SK-N-SH treated with all-trans-retinoic acid at 6 μM for 48 hours (cell line): ENCODE data around the gene PPP4R4.

ENCODE experiments used
- ATAC-seq: fragments of 200-7000 bp; cut with Tn5 transposase; 3 replicates; pipeline ENCODE4 v1.9.1; 2020; ENCODE audit warnings: mild to moderate bottlenecking, moderate library complexity
- ARNTL ChIP-seq: fragments of 450-650 bp; formaldehyde crosslinking; IDR thresholded peaks from 2 replicates; pipeline ENCODE4 v1.5.0; 2020; ENCODE audit warnings: low read depth, mild to moderate bottlenecking, moderate library complexity, borderline replicate concordance
- BACH2 ChIP-seq: fragments of 250-450 bp; sonication (Bioruptor Pico); IDR thresholded peaks from 2 replicates; pipeline ENCODE4 v1.9.0; 2021; ENCODE audit warnings: mild to moderate bottlenecking, borderline replicate concordance
- CREB5 ChIP-seq: fragments of 250-450 bp; sonication (Bioruptor Pico); IDR thresholded peaks from 2 replicates; pipeline ENCODE4 v1.5.1; 2020; ENCODE audit warnings: low read depth, mild to moderate bottlenecking, moderate library complexity
- CSDC2 ChIP-seq: fragments of 250-450 bp; sonication (Bioruptor Pico); IDR thresholded peaks from 2 replicates; pipeline ENCODE4 v1.5.0; 2020; ENCODE audit warnings: mild to moderate bottlenecking, moderate library complexity
- CSRNP3 ChIP-seq: fragments of 250-450 bp; sonication (Bioruptor Pico); IDR thresholded peaks from 2 replicates; pipeline ENCODE4 v1.5.1; 2021; ENCODE audit warnings: mild to moderate bottlenecking, moderate library complexity
- ESRRG ChIP-seq: fragments of 250-450 bp; sonication (Bioruptor Pico); IDR thresholded peaks from 2 replicates; pipeline ENCODE4 v1.6.1; 2021; ENCODE audit warnings: mild to moderate bottlenecking
- ISL1 ChIP-seq: fragments of 250-450 bp; sonication (Bioruptor Pico); IDR thresholded peaks from 2 replicates; pipeline ENCODE4 v2.1.2; 2022; ENCODE audit warnings: mild to moderate bottlenecking, moderate library complexity
- OSR1 ChIP-seq: fragments of 250-450 bp; sonication (Bioruptor Pico); IDR thresholded peaks from 2 replicates; pipeline ENCODE4 v1.8.0; 2022; ENCODE audit warnings: moderate library complexity, mild to moderate bottlenecking, inconsistent platforms
- PATZ1 ChIP-seq: fragments of 250-450 bp; sonication (Bioruptor Pico); IDR thresholded peaks from 2 replicates; pipeline ENCODE4 v1.8.0; 2020; ENCODE audit warnings: mild to moderate bottlenecking, moderate library complexity, borderline replicate concordance
- POU6F1 ChIP-seq: fragments of 250-450 bp; sonication (Bioruptor Pico); IDR thresholded peaks from 2 replicates; pipeline ENCODE4 v1.8.0; 2021; ENCODE audit warnings: low read depth, mild to moderate bottlenecking, moderate library complexity, borderline replicate concordance
- RARB ChIP-seq: fragments of 250-450 bp; sonication (Bioruptor Pico); IDR thresholded peaks from 2 replicates; pipeline ENCODE4 v1.8.0; 2021; ENCODE audit warnings: mild to moderate bottlenecking, moderate library complexity
- SNAI2 ChIP-seq: fragments of 250-450 bp; sonication (Bioruptor Pico); IDR thresholded peaks from 2 replicates; pipeline ENCODE4 v1.5.0; 2020; ENCODE audit warnings: mild to moderate bottlenecking, moderate library complexity
- TCF4 ChIP-seq: fragments of 250-450 bp; sonication (Bioruptor Pico); IDR thresholded peaks from 2 replicates; pipeline ENCODE4 v1.8.0; 2021; ENCODE audit warnings: mild to moderate bottlenecking, moderate library complexity, borderline replicate concordance
- TOX ChIP-seq: fragments of 250-450 bp; sonication (Bioruptor Pico); IDR thresholded peaks from 2 replicates; pipeline ENCODE4 v1.8.0; 2021; ENCODE audit warnings: mild to moderate bottlenecking, moderate library complexity, borderline replicate concordance
- ZFP3 ChIP-seq: fragments of 250-450 bp; sonication (Bioruptor Pico); IDR thresholded peaks from 2 replicates; pipeline ENCODE4 v1.5.0; 2020; ENCODE audit warnings: mild to moderate bottlenecking, moderate library complexity
- ZFP30 ChIP-seq: fragments of 450-650 bp; formaldehyde crosslinking; IDR thresholded peaks from 2 replicates; pipeline ENCODE4 v1.5.0; 2022; ENCODE audit warnings: mild to moderate bottlenecking, moderate library complexity
- ZNF565 ChIP-seq: fragments of 450-650 bp; formaldehyde crosslinking; conservative IDR thresholded peaks from 2 replicates; pipeline ENCODE4 v1.5.0; 2020; ENCODE audit warnings: low read depth, mild to moderate bottlenecking, moderate library complexity
- ZNF70 ChIP-seq: fragments of 450-650 bp; formaldehyde crosslinking; IDR thresholded peaks from 2 replicates; pipeline ENCODE4 v1.5.0; 2020; ENCODE audit warnings: mild to moderate bottlenecking, moderate library complexity
- ZNF8 ChIP-seq: fragments of 450-650 bp; formaldehyde crosslinking; IDR thresholded peaks from 2 replicates; pipeline ENCODE4 v1.5.0; 2020; ENCODE audit warnings: mild to moderate bottlenecking, moderate library complexity
- TF ChIP-seq, protein P1 (sequence below): fragments of 250-450 bp; sonication (Bioruptor Pico); IDR thresholded peaks from 2 replicates; pipeline ENCODE4 v1.5.0; 2020; ENCODE audit warnings: mild to moderate bottlenecking, moderate library complexity

Gene PPP4R4

DNA sequence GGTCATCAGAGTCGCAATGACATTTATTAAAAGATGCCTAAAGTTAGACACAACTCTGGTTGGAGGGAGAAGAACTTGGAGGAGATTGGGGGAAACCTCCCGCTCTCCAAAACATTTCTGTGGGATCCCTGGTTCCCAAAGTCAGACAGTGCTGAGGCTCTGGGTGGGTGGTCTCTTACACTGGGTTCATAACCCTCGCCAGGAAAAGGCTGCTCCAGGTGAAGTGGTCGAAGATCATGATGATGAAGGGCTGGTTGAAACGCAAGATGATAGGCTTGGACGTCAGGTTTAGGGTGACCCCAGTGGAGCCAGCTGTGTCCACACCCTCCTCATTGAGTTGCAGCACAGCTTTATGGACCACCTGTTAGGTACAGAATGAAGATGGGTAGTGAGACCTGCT lies 130.1 kb downstream of the PPP4R4 start (continued):
- TF ChIP-seq, protein P1, sequence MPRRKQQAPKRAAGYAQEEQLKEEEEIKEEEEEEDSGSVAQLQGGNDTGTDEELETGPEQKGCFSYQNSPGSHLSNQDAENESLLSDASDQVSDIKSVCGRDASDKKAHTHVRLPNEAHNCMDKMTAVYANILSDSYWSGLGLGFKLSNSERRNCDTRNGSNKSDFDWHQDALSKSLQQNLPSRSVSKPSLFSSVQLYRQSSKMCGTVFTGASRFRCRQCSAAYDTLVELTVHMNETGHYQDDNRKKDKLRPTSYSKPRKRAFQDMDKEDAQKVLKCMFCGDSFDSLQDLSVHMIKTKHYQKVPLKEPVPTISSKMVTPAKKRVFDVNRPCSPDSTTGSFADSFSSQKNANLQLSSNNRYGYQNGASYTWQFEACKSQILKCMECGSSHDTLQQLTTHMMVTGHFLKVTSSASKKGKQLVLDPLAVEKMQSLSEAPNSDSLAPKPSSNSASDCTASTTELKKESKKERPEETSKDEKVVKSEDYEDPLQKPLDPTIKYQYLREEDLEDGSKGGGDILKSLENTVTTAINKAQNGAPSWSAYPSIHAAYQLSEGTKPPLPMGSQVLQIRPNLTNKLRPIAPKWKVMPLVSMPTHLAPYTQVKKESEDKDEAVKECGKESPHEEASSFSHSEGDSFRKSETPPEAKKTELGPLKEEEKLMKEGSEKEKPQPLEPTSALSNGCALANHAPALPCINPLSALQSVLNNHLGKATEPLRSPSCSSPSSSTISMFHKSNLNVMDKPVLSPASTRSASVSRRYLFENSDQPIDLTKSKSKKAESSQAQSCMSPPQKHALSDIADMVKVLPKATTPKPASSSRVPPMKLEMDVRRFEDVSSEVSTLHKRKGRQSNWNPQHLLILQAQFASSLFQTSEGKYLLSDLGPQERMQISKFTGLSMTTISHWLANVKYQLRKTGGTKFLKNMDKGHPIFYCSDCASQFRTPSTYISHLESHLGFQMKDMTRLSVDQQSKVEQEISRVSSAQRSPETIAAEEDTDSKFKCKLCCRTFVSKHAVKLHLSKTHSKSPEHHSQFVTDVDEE (CRISPR knock-in tag): no peak
- TF ChIP-seq CSRNP3 (CRISPR knock-in tag): no peak
- TF ChIP-seq ZNF565 (CRISPR knock-in tag): no peak
- TF ChIP-seq CSDC2 (CRISPR knock-in tag): no peak
- TF ChIP-seq OSR1 (CRISPR knock-in tag): no peak
- no peak for TF ChIP-seq BACH2 (CRISPR knock-in tag)
- TF ChIP-seq ZNF70 (CRISPR knock-in tag): no peak

DNA sequence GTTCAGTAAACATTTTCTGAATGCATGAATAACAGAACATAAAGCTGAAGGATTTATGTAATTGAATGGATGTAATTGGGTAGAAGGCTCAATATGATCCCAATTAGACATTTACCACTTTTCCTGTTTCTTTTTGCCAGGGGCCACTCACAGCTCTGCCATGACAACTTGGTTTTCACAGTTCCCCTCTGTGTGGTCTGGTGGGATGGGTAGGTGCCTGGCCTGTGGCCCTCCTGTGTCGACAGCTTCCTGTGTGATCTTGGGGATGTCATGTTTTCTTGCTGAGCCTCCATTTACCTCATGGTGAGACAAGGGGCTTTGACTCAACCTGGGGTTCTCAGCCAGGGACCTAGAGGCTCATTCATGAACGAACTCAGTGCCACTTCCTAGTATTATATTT lies 131.5 kb downstream of the PPP4R4 start:
- TF ChIP-seq ZFP3 (no peak), ISL1 (CRISPR knock-in tag) (no peak), RARB (CRISPR knock-in tag) (no peak), ZNF70 (CRISPR knock-in tag) (no peak), BACH2 (CRISPR knock-in tag) (no peak)
- no peak for ATAC-seq

- TF ChIP-seq ZFP3: no peak
- no peak for TF ChIP-seq CSDC2 (CRISPR knock-in tag)
- no peak for TF ChIP-seq SNAI2
- no peak for TF ChIP-seq ISL1 (CRISPR knock-in tag)
- TF ChIP-seq TOX (CRISPR knock-in tag): no peak
- no peak for TF ChIP-seq ZNF565 (CRISPR knock-in tag)
- TF ChIP-seq PATZ1 (CRISPR knock-in tag): no peak
- no peak for TF ChIP-seq CREB5 (CRISPR knock-in tag)
- no peak for TF ChIP-seq ESRRG (CRISPR knock-in tag)
- TF ChIP-seq ZFP30: no peak
- no peak for TF ChIP-seq ZNF70 (CRISPR knock-in tag)
- TF ChIP-seq OSR1 (CRISPR knock-in tag): no peak
- no peak for ATAC-seq
These were observed 132.2 kb downstream of the PPP4R4 start for GRCh38 chr14:94306047-94306978.

DNA sequence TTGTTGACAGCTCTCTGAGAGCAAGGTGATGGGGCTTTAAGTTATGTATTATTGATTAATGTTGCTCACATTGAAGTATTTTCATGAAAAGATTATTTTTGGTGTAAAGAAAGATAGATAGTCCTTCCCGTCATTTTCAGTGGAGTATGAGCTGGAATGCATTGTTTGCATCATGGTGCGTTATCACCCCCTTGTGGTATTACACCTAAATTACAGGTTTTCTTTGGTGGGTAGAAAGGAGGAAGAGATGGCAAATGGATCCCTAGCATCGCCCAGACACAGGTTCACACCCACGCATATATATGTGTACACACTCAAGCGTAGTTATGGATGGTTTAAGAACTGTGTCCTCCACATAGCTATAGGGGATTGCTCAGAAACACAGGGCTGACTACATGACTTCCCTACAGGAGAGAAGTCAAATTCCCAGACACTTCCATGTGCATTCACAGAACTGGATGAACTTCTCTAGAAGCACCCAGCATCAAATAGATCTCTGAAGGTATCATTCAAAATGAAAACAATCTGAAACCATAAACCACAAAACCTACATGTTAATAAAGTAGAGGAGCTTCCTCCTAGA lies 133.4 kb downstream of the PPP4R4 start:
- ATAC-seq: no peak
- TF ChIP-seq TCF4 (CRISPR knock-in tag): no peak
- TF ChIP-seq ARNTL (CRISPR knock-in tag): no peak
- TF ChIP-seq PATZ1 (CRISPR knock-in tag): no peak
- TF ChIP-seq POU6F1 (CRISPR knock-in tag): no peak
- TF ChIP-seq CREB5 (CRISPR knock-in tag): no peak
- no peak for TF ChIP-seq ESRRG (CRISPR knock-in tag)
- no peak for TF ChIP-seq ZFP30
- no peak for TF ChIP-seq ZFP3
- TF ChIP-seq ZNF70 (CRISPR knock-in tag): no peak
- no peak for TF ChIP-seq ZNF8 (CRISPR knock-in tag)
- no peak for TF ChIP-seq ISL1 (CRISPR knock-in tag)
- no peak for TF ChIP-seq CSDC2 (CRISPR knock-in tag)
- no peak for TF ChIP-seq OSR1 (CRISPR knock-in tag)
- no peak for TF ChIP-seq BACH2 (CRISPR knock-in tag)
- TF ChIP-seq TOX (CRISPR knock-in tag): no peak
- TF ChIP-seq ZNF565 (CRISPR knock-in tag): no peak
- TF ChIP-seq, all 23 proteins: peak for 0
